Mucosa of descending colon (tissue), 3 donors: ENCODE results near the gene MTHFSD. TPM values are rescaled to one million over a fixed set of nuclear protein-coding genes. Genes with fewer than 3 reads are reported as not detected.
A peak's percentile ranks its signal among the peaks of the same experiment; 100 is the strongest.

Experiments
- ATAC-seq: fragments of 200-7000 bp; cut with Tn5 transposase; one replicate; pipeline ENCODE4 v1.9.1; 2020; ENCODE audit warnings: mild to moderate bottlenecking, moderate library complexity
- DNase-seq, 3 donors: peaks; one replicate each; pipeline ENCODE4 v3.0.0-alpha.2; 2020
- H3K36me3 ChIP-seq: fragments of 200-600 bp; one replicate; pipeline ENCODE4 v1.8.0; 2021; ENCODE audit warnings: low read depth, mild to moderate bottlenecking
- H3K4me1 ChIP-seq: fragments of 200-600 bp; one replicate; pipeline ENCODE4 v1.8.0; 2021; ENCODE audit warnings: low read depth, mild to moderate bottlenecking
- H3K4me3 ChIP-seq: fragments of 200-600 bp; one replicate; pipeline ENCODE4 v1.8.0; 2021; ENCODE audit warnings: mild to moderate bottlenecking
- H3K9me3 ChIP-seq: fragments of 200-600 bp; one replicate; pipeline ENCODE4 v1.8.0; 2021; ENCODE audit warnings: mild to moderate bottlenecking
- intact Hi-C, 2 donors: fragments of 100-400 bp; cut with DNase I in 1 of 2; cut with micrococcal nuclease in 1 of 2; formaldehyde crosslinking; loops; one replicate each; pipeline versions ENCODE4 v1.11.0 to v1.11.1; 2022; cut with DNase I, micrococcal nuclease
- total RNA-seq, 3 donors: library from RNA; stranded (reverse); fragmentation: NEBNext Ultra II Directional in 2 of 3; extraction: Animal tissue kit (Norgen Biotek cat#: 25700) in 2 of 3; gene quantifications; one replicate each; pipeline versions ENCODE4 v1.2.1 to v1.2.4, GENCODE V29; 2021 to 2023
- TF ChIP-seq, protein P1 (sequence below): fragments of 200-600 bp; IDR thresholded peaks from one replicate; pipeline ENCODE4 v1.8.0; 2022; ENCODE audit warnings: antibody characterized with exemption, mild to moderate bottlenecking
- donor health status: DM: no; HTN: no; CAD: no; lungs with moderate emphysema.
- donor health status: DM: no; HTN: no; CAD: no.
- donor health status: DM: no; HTN: yes; CAD: no.

Gene MTHFSD
- total RNA-seq, 3 donors from 2014 or later, result 22.6 to 30.4 (median 25.5) TPM

DNA sequence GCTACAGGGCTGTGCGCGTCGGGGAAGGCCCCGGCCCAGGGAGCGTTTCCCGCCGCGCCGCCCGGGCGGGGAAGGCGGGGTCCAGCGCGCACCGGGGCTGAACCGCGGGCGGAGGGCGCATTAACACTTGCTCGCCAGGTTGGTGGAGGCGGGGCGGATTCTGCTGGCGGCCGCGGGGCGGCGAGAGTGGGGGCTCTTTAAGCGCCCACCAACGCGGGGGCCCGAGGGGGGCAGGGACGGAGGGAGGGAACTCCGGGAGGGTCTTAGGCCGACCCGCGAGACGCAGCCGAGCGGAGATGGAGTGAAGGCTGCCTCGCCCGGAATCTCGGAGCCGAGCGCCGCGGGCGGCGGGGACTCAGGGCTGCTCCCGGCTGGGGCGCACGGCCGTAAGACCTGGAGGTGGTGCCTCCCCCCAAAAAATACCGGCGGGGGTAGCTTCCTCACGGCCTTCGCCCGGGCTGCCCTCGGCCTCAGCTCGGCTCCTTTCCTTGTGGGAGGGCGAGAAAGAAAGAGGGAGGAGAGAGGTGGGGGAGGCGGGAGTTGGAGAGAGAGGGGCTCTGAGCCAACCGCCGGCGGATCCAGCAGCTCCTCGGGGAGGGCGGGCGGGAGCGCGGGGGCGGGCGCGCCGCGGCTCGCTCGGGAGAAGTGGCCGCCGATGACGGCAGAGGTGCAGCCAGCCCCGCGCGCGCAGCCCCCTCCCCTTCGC lies 45.1 kb downstream of the MTHFSD start:
- peaks cover 7% of the 10 kb centered on the region for H3K4me1 ChIP-seq
- intact Hi-C loops, result loop anchor here (5.0 to 10.0 kb wide), 5 partner anchors 75 to 685 kb away; no protein-coding TSS in a partner anchor
- H3K4me3 ChIP-seq, result peak overlapping the region; percentile 24
- TF ChIP-seq, protein P1, sequence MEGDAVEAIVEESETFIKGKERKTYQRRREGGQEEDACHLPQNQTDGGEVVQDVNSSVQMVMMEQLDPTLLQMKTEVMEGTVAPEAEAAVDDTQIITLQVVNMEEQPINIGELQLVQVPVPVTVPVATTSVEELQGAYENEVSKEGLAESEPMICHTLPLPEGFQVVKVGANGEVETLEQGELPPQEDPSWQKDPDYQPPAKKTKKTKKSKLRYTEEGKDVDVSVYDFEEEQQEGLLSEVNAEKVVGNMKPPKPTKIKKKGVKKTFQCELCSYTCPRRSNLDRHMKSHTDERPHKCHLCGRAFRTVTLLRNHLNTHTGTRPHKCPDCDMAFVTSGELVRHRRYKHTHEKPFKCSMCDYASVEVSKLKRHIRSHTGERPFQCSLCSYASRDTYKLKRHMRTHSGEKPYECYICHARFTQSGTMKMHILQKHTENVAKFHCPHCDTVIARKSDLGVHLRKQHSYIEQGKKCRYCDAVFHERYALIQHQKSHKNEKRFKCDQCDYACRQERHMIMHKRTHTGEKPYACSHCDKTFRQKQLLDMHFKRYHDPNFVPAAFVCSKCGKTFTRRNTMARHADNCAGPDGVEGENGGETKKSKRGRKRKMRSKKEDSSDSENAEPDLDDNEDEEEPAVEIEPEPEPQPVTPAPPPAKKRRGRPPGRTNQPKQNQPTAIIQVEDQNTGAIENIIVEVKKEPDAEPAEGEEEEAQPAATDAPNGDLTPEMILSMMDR, result no peak
- DNase-seq (peak; percentile 49 to 71 (median 67)), ATAC-seq (peak; percentile 54)
- no peaks in the 10 kb centered on the region for H3K9me3 ChIP-seq
- no peaks in the 10 kb centered on the region for H3K36me3 ChIP-seq

DNA sequence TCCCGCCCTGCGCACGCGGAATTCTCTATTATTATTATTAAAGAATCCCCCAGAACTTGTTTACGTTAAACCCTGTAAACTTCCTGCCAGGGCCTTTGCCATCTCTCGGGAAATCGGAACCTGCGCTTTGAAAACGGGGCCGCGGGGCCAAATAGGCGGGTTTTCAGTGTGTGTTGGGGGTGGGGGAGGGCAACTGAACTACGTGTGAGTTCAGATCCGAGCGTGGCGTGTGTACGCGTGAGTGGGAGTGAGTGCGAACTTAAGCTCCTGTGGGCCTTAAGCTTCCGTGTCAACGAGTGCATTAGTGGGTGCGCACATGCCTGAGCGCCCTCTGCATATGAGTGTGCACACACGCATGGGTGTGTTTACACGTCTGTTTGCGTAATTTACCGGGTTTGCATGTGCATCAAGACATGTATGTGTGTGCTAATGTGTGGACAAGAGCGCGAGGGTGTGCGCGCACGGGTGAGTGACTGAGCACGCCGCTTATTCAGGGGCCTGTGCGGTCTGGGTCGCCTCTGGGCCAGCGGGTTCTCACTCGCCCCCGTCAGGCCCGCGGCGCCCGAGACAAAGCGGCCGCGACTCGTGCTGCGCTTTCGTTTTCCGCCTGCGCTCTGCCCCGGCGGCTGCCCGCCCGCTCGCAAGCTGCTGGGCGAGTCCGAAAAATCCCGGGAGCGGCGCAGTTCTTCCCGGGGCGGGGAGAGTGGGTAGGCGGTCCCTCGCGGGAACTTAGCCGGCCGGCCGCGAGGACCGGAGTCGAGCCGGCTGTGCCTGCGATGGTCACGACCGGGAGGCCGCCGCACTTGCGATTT lies 45.9 kb downstream of the MTHFSD start:
- DNase-seq, result peak; percentile 46 to 63 (median 58)
- peak overlapping the region; percentile 24 for H3K4me3 ChIP-seq

GRCh38 chr16:86508028-86508946 lies 46.7 kb downstream of the MTHFSD start:
- peaks cover 7% of the 10 kb centered on the region for H3K4me1 ChIP-seq
- H3K4me3 ChIP-seq, result peak overlapping the region; percentile 26
- DNase-seq, result peak in 1 of 3 donors; percentile 45
- intact Hi-C loops, result loop anchor here in 1 of 2 donors (5.0 to 10.0 kb wide), 3 partner anchors 73 to 203 kb away; no protein-coding TSS in a partner anchor
- H3K9me3 ChIP-seq, result no peaks in the 10 kb centered on the region
- ATAC-seq, result peak; percentile 21
- TF ChIP-seq, protein P1, result no peak
- no peaks in the 10 kb centered on the region for H3K36me3 ChIP-seq

More for the DNA sequence above, 45.9 kb downstream of the MTHFSD start:
- H3K4me1 ChIP-seq, result peaks cover 7% of the 10 kb centered on the region
- intact Hi-C loops, result loop anchor here in 1 of 2 donors (5.0 to 10.0 kb wide), 3 partner anchors 74 to 204 kb away; no protein-coding TSS in a partner anchor
- no peaks in the 10 kb centered on the region for H3K36me3 ChIP-seq
- TF ChIP-seq, protein P1, result no peak
- ATAC-seq, result peak; percentile 49
- no peaks in the 10 kb centered on the region for H3K9me3 ChIP-seq

DNA sequence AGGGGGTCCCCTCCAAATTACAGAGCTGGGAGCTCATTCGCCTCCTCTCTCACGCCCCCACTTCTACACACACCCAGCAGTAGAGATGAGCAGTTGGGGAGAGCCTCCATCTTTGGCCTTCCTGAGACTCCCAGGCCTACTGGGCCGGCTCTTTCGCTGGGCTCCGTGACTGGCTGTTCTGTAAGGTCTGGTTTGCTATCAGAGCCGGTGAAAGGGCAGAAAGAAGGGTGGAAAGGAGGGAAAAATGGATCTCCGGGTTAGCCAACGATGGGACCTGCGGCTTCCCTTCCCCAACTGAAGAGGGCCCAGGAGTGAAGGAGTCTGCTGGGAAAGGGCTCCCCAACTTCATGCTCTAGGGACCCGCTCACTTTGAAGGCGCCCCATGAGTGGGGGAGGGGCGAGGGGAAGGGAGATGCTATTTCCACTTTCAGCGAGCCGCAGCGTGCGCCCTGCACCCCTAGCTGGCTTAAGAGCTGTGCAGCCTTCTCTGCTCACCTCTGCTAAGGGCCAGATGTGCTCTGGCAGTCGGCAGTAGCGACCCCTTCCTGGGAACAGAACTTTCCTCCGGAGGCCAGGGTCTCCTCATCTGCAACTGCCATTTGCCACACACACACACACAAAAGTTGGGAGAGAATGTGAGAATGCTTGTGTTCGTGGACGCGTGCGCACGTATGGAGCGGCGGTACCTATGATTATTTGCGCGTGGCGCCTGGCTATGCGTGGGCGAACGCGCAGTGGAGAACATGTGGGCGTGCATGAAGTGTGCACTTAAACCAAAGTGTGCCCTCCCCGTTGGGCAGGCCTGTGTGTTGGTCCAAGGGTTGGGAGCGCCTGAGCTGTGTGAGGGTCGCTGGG lies 47.6 kb downstream of the MTHFSD start:
- H3K4me1 ChIP-seq, result peaks cover 7% of the 10 kb centered on the region
- ATAC-seq (no peak), DNase-seq (no peak)
- intact Hi-C loops, result loop anchor here in 1 of 2 donors (5.0 to 10.0 kb wide), 3 partner anchors 73 to 203 kb away; no protein-coding TSS in a partner anchor
- TF ChIP-seq, protein P1, result no peak
- no peaks in the 10 kb centered on the region for H3K9me3 ChIP-seq
- no peaks in the 10 kb centered on the region for H3K36me3 ChIP-seq
- peak overlapping the region; percentile 26 for H3K4me3 ChIP-seq
